ENCODE data around the gene BLMH.

Gene BLMH

DNA sequence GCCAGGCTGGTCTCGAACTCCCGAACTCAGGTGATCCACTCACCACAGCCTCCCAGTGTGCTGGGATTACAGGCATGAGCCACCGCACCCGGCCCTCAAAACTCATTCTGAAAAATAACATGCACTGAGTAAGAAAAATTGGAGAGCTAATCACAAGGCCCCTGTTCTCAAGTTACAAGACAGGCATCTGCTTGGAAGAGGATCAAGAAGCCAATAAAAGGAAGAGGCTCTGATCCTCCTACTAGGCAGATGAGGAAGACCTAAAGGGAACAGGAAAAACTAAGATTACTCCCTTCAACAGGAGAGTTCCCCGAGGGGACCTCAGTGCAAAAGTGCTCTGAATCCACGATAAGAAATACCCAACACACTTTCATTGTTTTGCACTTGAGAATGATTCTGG lies 18.4 kb downstream of the BLMH start:
- Histone ChIP-seq H3F3A (ENCODE audit: insufficient read depth, low read length) (no peaks in the 10 kb centered on the region), H3K9ac (ENCODE audit: low read length) (no peak overlapping the region), H3K4me3 (ENCODE audit: low read length) (no peak overlapping the region), H3K4me2 (ENCODE audit: low read depth, low read length) (no peak overlapping the region), H2AFZ (ENCODE audit: low read length) (no peak overlapping the region), H3K9me3 (replicated peaks; ENCODE audit: insufficient read depth, low read length) (no peaks in the 10 kb centered on the region), H3K36me3 (replicated peaks; ENCODE audit: insufficient read depth, low read length) (peaks cover 6% of the 10 kb centered on the region), H3K79me2 (ENCODE audit: low read length) (no peaks in the 10 kb centered on the region), H3K27ac (ENCODE audit: low read length) (no peak overlapping the region), H3K9me2 (replicated peaks; ENCODE audit: insufficient read depth, low read length) (no peaks in the 10 kb centered on the region), H3K4me1 (ENCODE audit: low read length) (no peaks in the 10 kb centered on the region), H4K20me1 (ENCODE audit: insufficient read depth, low read length) (no peaks in the 10 kb centered on the region), H3K27me3 (replicated peaks; ENCODE audit: insufficient read depth, low read length) (no peaks in the 10 kb centered on the region)
- TF ChIP-seq EZH2phosphoT487 (IDR thresholded peaks at IDR 0.05; ENCODE audit: low read length) (no peak), EZH2 (optimal IDR thresholded peaks at IDR 0.05; ENCODE audit: low read depth, low read length) (no peak)
- TF ChIP-seq, protein P1, sequence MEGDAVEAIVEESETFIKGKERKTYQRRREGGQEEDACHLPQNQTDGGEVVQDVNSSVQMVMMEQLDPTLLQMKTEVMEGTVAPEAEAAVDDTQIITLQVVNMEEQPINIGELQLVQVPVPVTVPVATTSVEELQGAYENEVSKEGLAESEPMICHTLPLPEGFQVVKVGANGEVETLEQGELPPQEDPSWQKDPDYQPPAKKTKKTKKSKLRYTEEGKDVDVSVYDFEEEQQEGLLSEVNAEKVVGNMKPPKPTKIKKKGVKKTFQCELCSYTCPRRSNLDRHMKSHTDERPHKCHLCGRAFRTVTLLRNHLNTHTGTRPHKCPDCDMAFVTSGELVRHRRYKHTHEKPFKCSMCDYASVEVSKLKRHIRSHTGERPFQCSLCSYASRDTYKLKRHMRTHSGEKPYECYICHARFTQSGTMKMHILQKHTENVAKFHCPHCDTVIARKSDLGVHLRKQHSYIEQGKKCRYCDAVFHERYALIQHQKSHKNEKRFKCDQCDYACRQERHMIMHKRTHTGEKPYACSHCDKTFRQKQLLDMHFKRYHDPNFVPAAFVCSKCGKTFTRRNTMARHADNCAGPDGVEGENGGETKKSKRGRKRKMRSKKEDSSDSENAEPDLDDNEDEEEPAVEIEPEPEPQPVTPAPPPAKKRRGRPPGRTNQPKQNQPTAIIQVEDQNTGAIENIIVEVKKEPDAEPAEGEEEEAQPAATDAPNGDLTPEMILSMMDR (IDR thresholded peaks at IDR 0.05; ENCODE audit: low read length): no peak
- DNase-seq: no peak

DNA sequence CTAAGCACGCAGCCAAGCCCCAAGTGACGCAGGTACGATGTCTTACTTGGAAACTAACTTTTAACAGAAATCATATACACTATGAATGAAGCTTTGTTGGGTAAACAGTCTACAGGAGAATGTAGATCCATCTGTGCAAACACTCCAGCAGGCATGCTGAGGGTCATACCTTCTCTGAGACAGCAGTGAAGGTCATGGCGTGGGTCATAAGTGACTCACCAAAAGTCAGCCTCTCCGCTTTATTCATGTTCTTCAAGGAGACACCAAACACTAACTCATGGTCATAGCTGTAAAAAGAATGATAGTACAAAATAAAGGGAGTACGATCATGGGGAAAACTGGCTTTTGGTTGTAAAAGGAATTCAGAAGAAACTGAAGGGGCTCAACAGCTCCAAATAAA lies 20.6 kb downstream of the BLMH start:
- TF ChIP-seq, protein P1 (IDR thresholded peaks at IDR 0.05; ENCODE audit: low read length): no peak
- TF ChIP-seq EZH2phosphoT487 (IDR thresholded peaks at IDR 0.05; ENCODE audit: low read length) (no peak), EZH2 (optimal IDR thresholded peaks at IDR 0.05; ENCODE audit: low read depth, low read length) (no peak)
- no peaks in the 10 kb centered on the region for H3K4me1 ChIP-seq (ENCODE audit: low read length)
- H3K4me2 ChIP-seq (ENCODE audit: low read depth, low read length): no peak overlapping the region
- H2AFZ ChIP-seq (ENCODE audit: low read length): no peak overlapping the region
- H3K27me3 ChIP-seq (replicated peaks; ENCODE audit: insufficient read depth, low read length): no peaks in the 10 kb centered on the region
- H3K9ac ChIP-seq (ENCODE audit: low read length): no peak overlapping the region
- no peaks in the 10 kb centered on the region for H3K9me2 ChIP-seq (replicated peaks; ENCODE audit: insufficient read depth, low read length)
- no peaks in the 10 kb centered on the region for H3K9me3 ChIP-seq (replicated peaks; ENCODE audit: insufficient read depth, low read length)
- no peaks in the 10 kb centered on the region for H4K20me1 ChIP-seq (ENCODE audit: insufficient read depth, low read length)
- H3K79me2 ChIP-seq (ENCODE audit: low read length): no peaks in the 10 kb centered on the region
- peaks cover 6% of the 10 kb centered on the region for H3K36me3 ChIP-seq (replicated peaks; ENCODE audit: insufficient read depth, low read length)
- no peak for DNase-seq
- no peak overlapping the region for H3K27ac ChIP-seq (ENCODE audit: low read length)
- H3K4me3 ChIP-seq (ENCODE audit: low read length): no peak overlapping the region
- H3F3A ChIP-seq (ENCODE audit: insufficient read depth, low read length): no peaks in the 10 kb centered on the region

DNA sequence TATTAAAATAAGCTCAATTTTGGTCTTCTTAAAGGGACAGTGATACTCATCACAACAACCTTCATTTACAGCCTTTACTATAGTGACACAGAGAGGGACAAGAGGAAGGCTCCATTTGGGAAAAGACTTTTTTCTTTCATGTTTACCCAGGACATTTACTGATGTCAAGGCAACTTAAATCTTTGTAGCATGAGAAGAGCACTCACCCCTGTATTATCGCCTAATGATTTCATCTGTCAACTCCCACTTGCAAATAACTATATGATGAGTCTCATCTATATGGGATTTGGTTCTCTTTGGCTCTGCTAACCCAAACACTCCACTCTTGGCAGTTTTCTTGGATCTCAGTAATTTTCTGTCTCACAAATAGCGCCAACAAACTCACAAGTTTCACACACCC lies 24.1 kb downstream of the BLMH start:
- peaks cover 6% of the 10 kb centered on the region for H3K36me3 ChIP-seq (replicated peaks; ENCODE audit: insufficient read depth, low read length)
- H3K27me3 ChIP-seq (replicated peaks; ENCODE audit: insufficient read depth, low read length): no peaks in the 10 kb centered on the region
- no peak overlapping the region for H3K4me3 ChIP-seq (ENCODE audit: low read length)
- no peaks in the 10 kb centered on the region for H3K9me2 ChIP-seq (replicated peaks; ENCODE audit: insufficient read depth, low read length)
- no peaks in the 10 kb centered on the region for H3K9me3 ChIP-seq (replicated peaks; ENCODE audit: insufficient read depth, low read length)
- no peaks in the 10 kb centered on the region for H3F3A ChIP-seq (ENCODE audit: insufficient read depth, low read length)
- DNase-seq: no peak
- no peak overlapping the region for H3K27ac ChIP-seq (ENCODE audit: low read length)
- H4K20me1 ChIP-seq (ENCODE audit: insufficient read depth, low read length): no peaks in the 10 kb centered on the region
- no peak overlapping the region for H2AFZ ChIP-seq (ENCODE audit: low read length)
- H3K4me2 ChIP-seq (ENCODE audit: low read depth, low read length): no peak overlapping the region
- TF ChIP-seq EZH2phosphoT487 (IDR thresholded peaks at IDR 0.05; ENCODE audit: low read length) (no peak), EZH2 (optimal IDR thresholded peaks at IDR 0.05; ENCODE audit: low read depth, low read length) (no peak)
- TF ChIP-seq, protein P1 (IDR thresholded peaks at IDR 0.05; ENCODE audit: low read length): no peak
- H3K4me1 ChIP-seq (ENCODE audit: low read length): no peaks in the 10 kb centered on the region
- H3K9ac ChIP-seq (ENCODE audit: low read length): no peak overlapping the region
- no peaks in the 10 kb centered on the region for H3K79me2 ChIP-seq (ENCODE audit: low read length)
